Smooth muscle cell (in vitro differentiated cells): Measurements from ENCODE around the gene PLEKHA8. TPM values are rescaled to one million over a fixed set of nuclear protein-coding genes. Genes with fewer than 3 reads are reported as not detected.

Experiments
- DNase-seq: peaks from one replicate; lab custom pipeline; 2025; ENCODE audit not compliant: unreplicated experiment; lab: John Stamatoyannopoulos, UW
- H2AFZ ChIP-seq: fragments of 200-600 bp; sonication (generic); 2 replicates; pipeline ENCODE4 v1.6.0; 2016; ENCODE audit warnings: antibody characterized with exemption, low read depth, mild to moderate bottlenecking
- H3F3A ChIP-seq: fragments of 200-600 bp; sonication (generic); 2 replicates; pipeline ENCODE4 v1.6.0; 2017; ENCODE audit warnings: antibody characterized with exemption, low read depth
- H3K27ac ChIP-seq: fragments of 200-600 bp; sonication (generic); 2 replicates; pipeline ENCODE4 v1.5.1; 2016; ENCODE audit warnings: low read depth, mild to moderate bottlenecking
- H3K27me3 ChIP-seq: fragments of 200-600 bp; sonication (generic); 2 replicates; pipeline ENCODE4 v1.6.1; 2016; ENCODE audit warnings: low read depth, mild to moderate bottlenecking
- H3K36me3 ChIP-seq: fragments of 200-600 bp; sonication (generic); 2 replicates; pipeline ENCODE4 v1.5.1; 2016; ENCODE audit warnings: low read depth
- H3K4me1 ChIP-seq: fragments of 200-600 bp; sonication (generic); 2 replicates; pipeline ENCODE4 v1.5.1; 2016; ENCODE audit warnings: low read depth
- H3K4me2 ChIP-seq: fragments of 200-600 bp; sonication (generic); 2 replicates; pipeline ENCODE4 v1.6.0; 2016; ENCODE audit warnings: mild to moderate bottlenecking
- H3K4me3 ChIP-seq: fragments of 200-600 bp; sonication (generic); 2 replicates; pipeline ENCODE4 v1.5.1; 2016; ENCODE audit warnings: mild to moderate bottlenecking
- H3K79me2 ChIP-seq: fragments of 200-600 bp; sonication (generic); 2 replicates; pipeline ENCODE4 v1.6.0; 2016; ENCODE audit warnings: low read depth, mild to moderate bottlenecking
- H3K9ac ChIP-seq: fragments of 200-600 bp; sonication (generic); 2 replicates; pipeline ENCODE4 v1.6.0; 2016; ENCODE audit warnings: low read depth
- H3K9me3 ChIP-seq: fragments of 200-600 bp; sonication (generic); replicated peaks from 2 replicates; pipeline ENCODE4 v1.5.1; 2016; ENCODE audit warnings: low read depth
- H4K20me1 ChIP-seq: fragments of 200-600 bp; sonication (generic); 2 replicates; pipeline ENCODE4 v1.6.0; 2016; ENCODE audit warnings: low read depth
- CTCF ChIP-seq: fragments of 200-600 bp; sonication (generic); IDR thresholded peaks from 2 replicates; pipeline ENCODE4 v1.5.1; 2017; ENCODE audit warnings: borderline replicate concordance, mild to moderate bottlenecking, antibody characterized with exemption; ENCODE audit not compliant: insufficient read depth, poor library complexity, severe bottlenecking
- WGBS: methylation state at CpG from one replicate; pipeline ENCODE4 v1.1.7; 2016; ENCODE audit warnings: low lambda C conversion rate; 5-methylcytosine and 5-hydroxymethylcytosine counted together
- polyA plus RNA-seq: library from polyadenylated mRNA; unstranded; fragments of >200 nt; fragmentation: Nextera tagmentation; extraction: Ambion mirVana; gene quantifications from 2 replicates; pipeline ENCODE4 v1.2.1, GENCODE V29; 2016
- total RNA-seq: library from RNA; depleted of rRNA; stranded (reverse); fragments of >200 nt; gene quantifications from 2 replicates; pipeline ENCODE4 v1.2.3, GENCODE V29; 2014

The PLEKHA8 gene
- total and polyA plus RNA-seq, 2 experiments from 2014 or later: 10.0 to 20.4 TPM

DNA sequence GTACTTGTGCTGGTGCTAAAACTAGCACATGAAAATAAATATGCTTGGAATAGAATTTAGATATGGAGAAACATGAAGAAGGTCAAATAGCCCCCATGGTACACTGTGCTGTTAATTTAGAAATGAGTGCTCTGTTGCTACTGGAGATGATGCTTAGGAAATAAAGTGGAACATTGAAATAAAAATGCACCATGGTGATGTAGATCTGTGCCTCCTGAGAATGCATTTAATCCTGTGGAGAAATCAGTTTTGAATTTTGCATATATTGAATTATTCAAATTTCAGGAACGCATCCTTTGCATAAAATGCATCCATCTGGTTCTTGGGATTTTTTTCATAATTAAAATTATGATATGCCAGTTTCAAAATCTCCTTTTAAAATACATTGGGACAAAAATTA is 44.5 kb downstream of the PLEKHA8 start:
- 96% methylated on average over 1 of the region's 1 CpG for WGBS
- H3K4me2 ChIP-seq: no peak overlapping the region
- no peak overlapping the region for H3K4me3 ChIP-seq
- no peak for DNase-seq
- H3K27me3 ChIP-seq: no peaks in the 10 kb centered on the region
- H2AFZ ChIP-seq: no peak overlapping the region
- H3K9ac ChIP-seq: no peak overlapping the region
- no peaks in the 10 kb centered on the region for H3K4me1 ChIP-seq
- TF ChIP-seq CTCF: no peak
- no peaks in the 10 kb centered on the region for H3K79me2 ChIP-seq
- H3K9me3 ChIP-seq: no peaks in the 10 kb centered on the region
- H4K20me1 ChIP-seq: peaks cover 68% of the 10 kb centered on the region
- H3K27ac ChIP-seq: no peak overlapping the region
- H3F3A ChIP-seq: no peaks in the 10 kb centered on the region
- no peaks in the 10 kb centered on the region for H3K36me3 ChIP-seq

GRCh38 chr7:30074422-30075030 is 46.3 kb downstream of the PLEKHA8 start:
- Histone ChIP-seq H2AFZ (no peak overlapping the region), H3K4me3 (no peak overlapping the region), H3K36me3 (no peaks in the 10 kb centered on the region), H3K9me3 (no peaks in the 10 kb centered on the region), H3K4me2 (no peak overlapping the region), H3F3A (no peaks in the 10 kb centered on the region), H3K27ac (no peak overlapping the region), H3K27me3 (no peaks in the 10 kb centered on the region), H3K79me2 (no peaks in the 10 kb centered on the region), H4K20me1 (peaks cover 50% of the 10 kb centered on the region), H3K9ac (no peak overlapping the region), H3K4me1 (no peaks in the 10 kb centered on the region)
- DNase-seq: no peak
- 57% methylated on average over 1 of the region's 1 CpG for WGBS
- TF ChIP-seq CTCF: peak; percentile 43

- H3K9ac ChIP-seq: no peak overlapping the region
- TF ChIP-seq CTCF: no peak
- WGBS: 97% methylated on average over 1 of the region's 1 CpG
- no peaks in the 10 kb centered on the region for H3K27me3 ChIP-seq
- no peaks in the 10 kb centered on the region for H3K4me1 ChIP-seq
- H3K27ac ChIP-seq: no peak overlapping the region
- no peaks in the 10 kb centered on the region for H3K36me3 ChIP-seq
- H3K4me2 ChIP-seq: no peak overlapping the region
- H3F3A ChIP-seq: no peaks in the 10 kb centered on the region
- no peaks in the 10 kb centered on the region for H3K9me3 ChIP-seq
- H3K79me2 ChIP-seq: no peaks in the 10 kb centered on the region
- no peak overlapping the region for H3K4me3 ChIP-seq
- H2AFZ ChIP-seq: no peak overlapping the region
- peaks cover 54% of the 10 kb centered on the region for H4K20me1 ChIP-seq
- DNase-seq: no peak
Observed at GRCh38 chr7:30076411-30076810, 48.2 kb downstream of the PLEKHA8 start.

DNA sequence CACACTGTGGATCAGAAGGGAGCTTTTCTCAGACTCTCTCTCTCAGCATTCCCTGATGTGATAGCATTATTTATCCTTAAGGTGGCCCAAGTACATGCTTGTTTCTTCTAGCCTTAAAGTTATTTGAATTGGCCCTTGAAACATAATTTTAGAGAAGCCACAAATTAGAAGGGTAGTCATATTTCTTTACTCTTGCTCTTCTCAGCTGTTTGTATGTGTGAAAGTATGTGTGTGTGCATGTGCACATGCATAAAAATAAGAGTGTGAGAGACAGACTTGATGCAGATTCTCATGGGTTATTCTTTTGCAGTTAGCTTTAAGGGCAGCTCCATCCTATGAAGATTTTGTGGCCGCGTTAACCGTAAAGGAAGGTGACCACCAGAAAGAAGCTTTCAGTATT is 50.1 kb downstream of the PLEKHA8 start:
- H3K9me3 ChIP-seq: no peaks in the 10 kb centered on the region
- H3K4me1 ChIP-seq: no peaks in the 10 kb centered on the region
- DNase-seq: no peak
- peaks cover 42% of the 10 kb centered on the region for H4K20me1 ChIP-seq
- H3K4me3 ChIP-seq: no peak overlapping the region
- H3K79me2 ChIP-seq: no peaks in the 10 kb centered on the region
- no peaks in the 10 kb centered on the region for H3K36me3 ChIP-seq
- no peaks in the 10 kb centered on the region for H3K27me3 ChIP-seq
- no peak overlapping the region for H3K27ac ChIP-seq
- H3K9ac ChIP-seq: no peak overlapping the region
- no peak for TF ChIP-seq CTCF
- no peak overlapping the region for H3K4me2 ChIP-seq
- 96% methylated on average over 3 of the region's 3 CpGs for WGBS
- no peaks in the 10 kb centered on the region for H3F3A ChIP-seq
- no peak overlapping the region for H2AFZ ChIP-seq
